ENCODE results near the gene KBTBD4.
A peak's percentile ranks its signal among the peaks of the same experiment; 100 is the strongest.

KBTBD4 gene

GRCh38 chr11:47578524-47579494 is at the start of gene KBTBD4, which contains the start of gene NDUFS3:
Gene KBTBD4 (minus strand): TSS chr11:47578970. CDS start chr11:47578951, 19 bp downstream.
Gene NDUFS3 (plus strand): TSS chr11:47579074. CDS start chr11:47579092, 18 bp downstream.
- peak; percentile 69 to 73 for DNase-seq

- no peak for DNase-seq
These were observed 49.3 kb upstream of the KBTBD4 start for GRCh38 chr11:47628026-47628425.

- DNase-seq: no peak
These were observed 47.5 kb upstream of the KBTBD4 start for GRCh38 chr11:47626234-47626633.

GRCh38 chr11:47620836-47621378 is 42.1 kb upstream of the KBTBD4 start:
- no peak for DNase-seq

GRCh38 chr11:47617417-47617809 is 38.6 kb upstream of the KBTBD4 start:
- DNase-seq: peak in 1 of 2 experiments; percentile 7

- peak; percentile 44 to 63 for DNase-seq
These were observed 38.1 kb upstream of the KBTBD4 start for GRCh38 chr11:47616726-47617416.

- no peak for DNase-seq
These were observed 36.5 kb upstream of the KBTBD4 start for GRCh38 chr11:47615249-47615648.

- no peak for DNase-seq
These were observed 32.6 kb upstream of the KBTBD4 start for GRCh38 chr11:47611348-47611794.

- DNase-seq: no peak
These were observed 30.9 kb upstream of the KBTBD4 start for GRCh38 chr11:47609675-47610074.

GRCh38 chr11:47607380-47607779 is 28.6 kb upstream of the KBTBD4 start:
- DNase-seq: no peak

- no peak for DNase-seq
These were observed 28.0 kb upstream of the KBTBD4 start for GRCh38 chr11:47606731-47607130.

- no peak for DNase-seq
These were observed 27.2 kb upstream of the KBTBD4 start for GRCh38 chr11:47605921-47606320.

- DNase-seq: no peak
These were observed 24.5 kb upstream of the KBTBD4 start for GRCh38 chr11:47603295-47603694.

GRCh38 chr11:47599902-47600301 is 21.1 kb upstream of the KBTBD4 start:
- DNase-seq: no peak

- no peak for DNase-seq
These were observed 17.2 kb upstream of the KBTBD4 start for GRCh38 chr11:47595967-47596366.

- DNase-seq: no peak
These were observed 16.3 kb upstream of the KBTBD4 start for GRCh38 chr11:47595029-47595428.

GRCh38 chr11:47593934-47594855 is 15.4 kb upstream of the KBTBD4 start, which contains the start of gene C1QTNF4:
Gene C1QTNF4 (minus strand): TSS chr11:47594411. CDS start chr11:47590810, 3,601 bp downstream.
- DNase-seq: no peak

GRCh38 chr11:47593492-47593933 is 14.7 kb upstream of the KBTBD4 start:
- no peak for DNase-seq

- DNase-seq: no peak
These were observed 14.2 kb upstream of the KBTBD4 start for GRCh38 chr11:47592970-47593369.

- DNase-seq: no peak
These were observed 13.5 kb upstream of the KBTBD4 start for GRCh38 chr11:47592251-47592650.

- DNase-seq: no peak
These were observed 13.0 kb upstream of the KBTBD4 start for GRCh38 chr11:47591764-47592163.
